AG08395 (cell line): ENCODE data around the gene MDGA2.
"Not testable (repeated sequence)": the region's sequence is repeated elsewhere in the genome, so short reads cannot be mapped to it uniquely, and the experiment has no call there.

ENCODE experiments used
- DNase-seq: peaks from one replicate; pipeline ENCODE4 v3.0.0; 2012; ENCODE audit warnings: mixed read lengths, low spot score

MDGA2 gene

DNA sequence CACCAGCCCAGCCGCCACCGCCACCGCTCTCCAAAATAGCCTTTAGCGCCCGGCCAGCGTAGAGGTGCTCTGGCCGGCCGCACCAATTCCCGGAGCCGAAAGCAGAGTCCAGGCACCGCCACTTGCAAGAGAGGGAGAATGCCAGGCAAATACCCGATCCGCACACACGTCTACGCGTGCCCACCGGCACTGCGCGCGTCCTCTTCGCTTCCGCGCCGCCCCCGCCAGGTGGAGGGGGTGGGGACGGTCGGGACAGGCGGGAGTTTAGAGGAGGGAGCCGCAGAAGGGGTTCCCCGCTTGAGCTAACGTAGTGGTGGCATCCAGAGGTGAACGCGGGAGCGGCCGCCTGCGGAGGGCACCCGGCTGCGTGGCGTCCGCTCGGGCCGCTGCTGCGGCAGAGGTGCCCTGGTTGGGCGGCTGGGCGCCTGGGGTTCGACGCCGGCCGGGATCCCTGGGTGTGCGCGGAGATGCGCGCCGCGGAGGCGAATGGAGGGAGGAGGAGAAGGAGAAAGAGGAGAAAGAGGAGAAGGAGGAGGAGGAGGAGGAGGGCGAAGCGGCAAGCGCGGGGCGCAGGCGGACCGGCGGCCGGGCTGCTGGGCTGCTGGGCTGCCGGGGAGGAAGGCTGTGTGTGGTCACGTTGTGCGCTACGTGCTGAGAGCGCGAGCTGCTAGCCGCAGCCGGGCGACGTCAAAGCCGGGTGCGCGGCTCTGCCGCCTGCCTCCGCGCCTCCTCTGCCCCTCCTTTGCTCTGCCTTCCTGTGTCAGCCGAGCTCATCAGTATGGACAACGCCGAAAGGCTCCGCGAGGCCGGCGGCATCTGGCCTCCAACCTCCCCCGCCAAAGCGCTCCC is at the start of gene MDGA2:
Gene MDGA2 (minus strand): TSS at position 140 of the 849 bp plus-strand sequence.
- DNase-seq = no peak

DNA sequence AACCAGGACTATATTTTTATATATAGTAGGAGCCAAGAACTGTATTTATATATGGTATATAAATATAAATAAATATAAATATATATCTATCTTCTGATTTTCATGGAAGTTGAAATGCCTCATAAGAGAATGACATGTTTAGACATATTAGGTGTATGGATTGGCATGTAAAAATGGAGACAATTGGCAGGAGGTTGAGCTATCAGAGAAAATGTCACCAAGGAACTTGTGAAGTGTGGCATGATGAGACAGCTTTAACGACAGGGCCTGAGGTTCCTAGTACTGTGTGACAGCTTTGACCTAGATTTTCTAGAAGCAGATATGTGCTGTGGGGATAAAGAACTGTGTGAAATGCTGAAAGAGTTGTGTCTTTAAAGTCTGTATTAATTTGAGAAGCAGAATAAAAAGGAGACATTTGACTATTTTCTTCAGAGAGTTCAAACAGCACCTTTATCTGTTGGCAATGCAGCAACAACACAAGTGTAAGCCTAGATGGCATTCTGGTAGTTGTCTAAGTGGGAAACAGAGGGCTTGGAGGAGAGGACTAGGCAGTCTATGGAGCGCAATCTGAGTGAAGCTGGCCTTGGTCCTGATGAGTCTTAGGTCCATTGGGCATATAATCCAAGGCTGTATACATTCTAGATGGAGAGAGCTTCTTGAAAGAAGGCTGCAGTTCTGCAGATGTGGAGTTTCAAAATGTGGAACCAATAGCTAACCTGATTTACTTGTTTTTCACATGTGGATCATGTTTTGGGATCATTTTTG is 47.7 kb upstream of the MDGA2 start:
- no peak for DNase-seq

- no peak for DNase-seq
These were observed 44.9 kb upstream of the MDGA2 start for GRCh38 chr14:47720281-47720680.

GRCh38 chr14:47715330-47715729 is 39.9 kb upstream of the MDGA2 start:
- DNase-seq = no peak

GRCh38 chr14:47710581-47710980 is 35.2 kb upstream of the MDGA2 start:
- DNase-seq = no peak

DNA sequence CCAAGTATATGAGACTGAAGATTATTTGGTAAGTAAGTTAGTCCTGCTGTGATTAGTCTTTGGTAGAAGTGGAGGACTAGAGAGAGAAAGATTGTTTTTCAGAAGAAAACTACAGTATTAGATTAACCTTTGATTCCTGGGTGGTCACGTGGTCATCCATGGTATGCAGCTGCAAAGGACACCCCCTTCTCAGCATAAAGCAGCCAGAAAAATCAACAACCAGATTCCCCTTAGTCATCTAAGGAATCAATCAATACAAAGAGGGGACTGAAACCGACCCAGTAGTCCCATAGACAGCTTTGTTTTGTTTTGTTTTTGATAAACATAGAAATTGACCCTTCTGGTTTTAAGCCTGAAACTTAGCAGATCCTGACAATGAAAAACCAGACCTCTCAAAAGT is 30.3 kb upstream of the MDGA2 start:
- DNase-seq = no peak

DNA sequence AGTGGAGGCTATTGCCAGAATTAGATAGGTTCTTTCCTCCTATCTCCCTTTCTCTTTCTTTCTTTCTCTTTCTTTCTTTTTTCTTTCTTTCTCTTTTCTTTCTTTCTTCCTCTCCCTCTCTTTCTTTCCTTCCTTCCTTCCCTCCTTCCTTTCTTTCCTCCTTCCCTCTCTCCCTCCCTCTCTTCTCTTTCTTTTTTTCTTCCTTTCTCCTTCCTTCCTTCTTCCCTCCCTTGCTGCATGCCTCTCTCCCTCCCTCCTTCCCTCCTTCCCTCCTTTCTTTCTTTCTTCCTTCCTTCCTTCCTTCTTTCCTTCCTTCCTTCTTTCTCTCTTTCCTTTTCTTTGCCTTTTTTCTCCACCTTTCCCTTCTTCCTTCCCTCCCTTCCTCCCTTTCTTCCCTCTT is 16.4 kb upstream of the MDGA2 start:
- no peak for DNase-seq

DNA sequence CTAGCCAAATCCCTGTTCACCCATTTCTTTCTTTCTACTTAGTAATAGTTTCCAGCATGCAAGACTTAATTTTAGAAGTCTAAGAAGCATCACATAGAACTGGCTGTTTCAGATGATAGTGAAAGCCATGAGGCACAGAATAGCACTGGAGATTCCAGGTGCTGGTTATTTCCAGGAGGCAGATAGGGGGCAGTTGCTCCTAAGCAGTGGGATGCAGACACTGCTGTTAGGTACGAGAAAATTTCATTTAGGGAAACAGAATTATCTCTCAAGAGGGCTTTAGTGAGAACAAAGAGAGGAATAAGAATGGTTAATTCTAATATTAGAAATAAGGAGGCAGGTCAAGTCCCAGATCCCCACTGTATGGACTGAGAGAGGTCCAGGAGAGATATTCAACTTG is 3.6 kb upstream of the MDGA2 start:
- DNase-seq = no peak

GRCh38 chr14:47678157-47678556 is 2.8 kb upstream of the MDGA2 start:
- DNase-seq = no peak

DNA sequence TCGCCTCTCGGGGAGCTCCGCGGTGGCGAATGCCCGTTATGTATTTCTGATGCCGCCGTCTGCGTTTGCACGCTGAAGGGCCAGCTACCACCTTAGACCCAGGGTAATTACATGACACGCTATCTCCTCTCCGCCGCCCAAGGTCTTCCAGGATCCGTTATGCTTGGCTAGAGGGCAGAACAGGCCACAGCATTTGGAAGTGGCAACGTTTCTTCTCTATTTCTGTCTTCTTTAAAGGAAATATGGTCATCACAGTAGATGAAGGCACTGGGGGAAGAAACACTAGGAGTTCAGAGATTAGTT is 861 bp upstream of the MDGA2 start:
- DNase-seq = no peak

- DNase-seq = no peak
These were observed 601 bp downstream of the MDGA2 start for GRCh38 chr14:47674543-47675465.

GRCh38 chr14:47674148-47674542 is 1.3 kb downstream of the MDGA2 start:
- DNase-seq = no peak

DNA sequence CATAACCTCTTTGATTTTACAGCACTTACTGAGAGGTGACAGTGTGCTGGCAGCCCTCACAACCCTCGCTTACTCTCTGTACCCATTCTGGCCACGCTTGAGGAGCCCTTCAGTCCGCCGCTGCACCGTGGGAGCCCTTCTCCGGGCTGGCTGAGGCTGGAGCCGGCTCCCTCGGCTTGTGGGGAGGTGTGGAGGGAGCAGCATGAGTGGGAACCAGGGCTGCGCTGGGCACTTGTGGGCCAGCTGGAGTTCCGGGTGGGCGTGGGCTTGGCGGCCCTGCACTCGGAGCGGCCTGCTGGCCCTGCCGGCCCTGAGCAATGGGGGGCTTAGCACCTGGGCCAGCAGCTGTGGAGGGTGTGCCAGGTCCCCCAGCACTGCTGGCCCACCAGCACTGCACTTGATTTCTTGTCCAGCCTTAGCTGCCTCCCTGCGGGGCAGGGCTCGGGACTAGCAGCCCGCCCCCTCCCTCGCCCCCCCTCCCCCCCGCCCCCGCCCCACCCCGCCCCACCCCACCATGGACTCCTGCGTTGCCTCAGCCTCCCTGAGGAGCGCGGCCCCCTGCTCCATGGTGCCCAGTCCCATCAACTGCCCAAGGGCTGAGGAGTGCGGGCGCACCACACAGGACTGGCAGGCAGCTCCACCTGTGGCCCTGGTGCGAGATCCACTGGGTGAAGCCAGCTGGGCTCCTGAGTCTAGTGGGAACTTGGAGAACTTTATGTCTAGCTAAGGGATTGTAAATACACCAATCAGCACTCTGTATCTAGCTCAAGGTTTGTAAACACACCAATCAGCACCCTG is 9.9 kb downstream of the MDGA2 start:
- no peak for DNase-seq

DNA sequence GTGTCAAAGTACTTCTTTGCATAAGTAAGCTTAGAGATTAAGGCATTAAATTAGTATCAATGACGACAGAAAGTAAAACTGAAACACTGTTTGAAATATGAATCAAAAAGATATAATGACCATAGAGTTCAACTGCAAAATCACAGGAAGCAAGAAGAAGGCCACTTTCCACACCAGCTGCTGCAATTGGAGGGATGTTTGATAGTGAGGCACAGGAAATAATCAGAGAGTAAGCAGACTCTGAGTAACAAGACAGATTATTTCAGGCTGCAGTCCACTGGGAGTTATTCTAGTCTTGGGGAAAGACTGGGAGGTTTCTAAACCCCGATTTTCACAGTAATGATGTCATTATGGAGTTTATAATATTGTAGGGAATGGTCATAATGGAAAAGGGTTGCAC is 12.9 kb downstream of the MDGA2 start:
- no peak for DNase-seq

- DNase-seq = no peak
These were observed 15.2 kb downstream of the MDGA2 start for GRCh38 chr14:47660158-47660557.

GRCh38 chr14:47658041-47658440 is 17.4 kb downstream of the MDGA2 start:
- DNase-seq = no peak

DNA sequence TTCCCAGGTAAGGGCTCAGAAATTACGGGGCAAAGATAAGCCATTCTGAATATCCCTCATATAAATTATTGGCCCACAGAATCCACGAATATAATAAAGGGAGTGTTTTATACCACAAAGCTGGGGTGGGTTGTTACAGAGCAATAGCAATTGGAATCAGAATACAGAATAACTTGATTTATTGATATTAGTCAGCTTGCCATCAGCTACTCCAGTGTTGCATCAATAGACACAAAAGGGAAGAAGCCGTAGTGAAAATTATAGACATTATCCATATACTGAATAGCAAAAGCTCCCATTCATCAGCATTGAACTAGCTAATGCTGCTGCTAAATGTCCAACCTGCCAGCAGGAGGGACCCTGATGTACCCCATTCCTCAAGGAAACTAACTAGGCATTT is 18.3 kb downstream of the MDGA2 start:
- no peak for DNase-seq

GRCh38 chr14:47651337-47651736 is 24.1 kb downstream of the MDGA2 start:
- no peak for DNase-seq

DNA sequence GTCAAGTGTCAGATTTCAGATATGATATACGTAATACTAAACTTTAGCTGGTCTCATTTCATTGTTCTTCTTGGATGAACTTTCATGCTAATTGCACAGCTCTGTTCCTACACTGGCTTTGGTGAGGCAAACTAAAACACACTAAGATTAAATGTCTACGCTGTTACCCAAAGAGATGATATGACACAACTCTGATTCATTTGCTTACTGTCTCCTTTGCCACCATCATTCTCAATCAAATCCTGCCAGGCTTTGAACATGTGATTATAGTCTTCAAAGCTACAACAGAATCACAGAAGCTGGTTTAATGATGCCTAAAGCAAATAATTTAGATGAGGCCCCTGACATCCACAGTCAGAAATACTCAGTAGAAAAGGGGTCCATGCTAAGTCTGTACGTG is 37.7 kb downstream of the MDGA2 start:
- DNase-seq = no peak

DNA sequence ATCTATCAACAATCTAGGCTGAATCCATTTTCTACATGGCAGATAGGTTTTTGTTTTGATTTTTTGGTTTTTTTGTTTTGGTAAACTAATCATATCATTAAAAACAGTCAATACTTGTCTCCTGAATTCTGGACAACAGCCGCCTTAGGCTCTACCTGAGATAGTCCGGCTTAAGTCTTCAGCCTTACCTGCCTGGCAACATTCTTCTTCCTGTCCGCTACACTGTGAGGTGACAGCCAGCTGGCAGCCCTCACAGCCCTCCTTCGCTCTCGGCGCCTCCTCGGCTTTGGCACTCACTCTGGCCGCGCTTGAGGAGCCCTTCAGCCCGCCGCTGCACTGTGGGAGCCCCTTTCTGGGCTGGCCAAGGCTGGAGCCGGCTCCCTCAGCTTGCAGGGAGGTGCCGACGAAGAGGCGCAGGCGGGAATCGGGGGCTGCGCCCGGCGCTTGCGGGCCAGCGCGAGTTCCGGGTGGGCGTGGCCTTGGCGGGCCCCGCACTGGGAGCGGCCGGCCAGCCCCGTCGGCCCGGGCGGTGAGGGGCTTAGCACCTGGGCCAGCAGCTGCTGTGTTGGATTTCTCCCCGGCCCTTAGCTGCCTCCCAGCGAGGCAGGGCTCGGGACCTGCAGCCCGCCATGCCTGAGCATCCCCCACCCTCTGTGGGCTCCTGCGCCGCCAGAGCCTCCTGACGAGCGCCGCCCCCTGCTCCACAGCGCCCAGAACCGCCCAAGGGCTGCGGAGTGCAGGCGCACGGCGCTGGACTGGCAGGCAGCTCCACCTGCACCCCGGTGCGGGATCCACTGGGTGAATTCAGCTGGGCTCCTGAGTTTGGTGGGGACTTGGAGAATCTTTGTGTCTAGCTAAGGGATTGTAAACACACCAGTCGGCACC is 49.0 kb downstream of the MDGA2 start:
- DNase-seq = no peak

DNA sequence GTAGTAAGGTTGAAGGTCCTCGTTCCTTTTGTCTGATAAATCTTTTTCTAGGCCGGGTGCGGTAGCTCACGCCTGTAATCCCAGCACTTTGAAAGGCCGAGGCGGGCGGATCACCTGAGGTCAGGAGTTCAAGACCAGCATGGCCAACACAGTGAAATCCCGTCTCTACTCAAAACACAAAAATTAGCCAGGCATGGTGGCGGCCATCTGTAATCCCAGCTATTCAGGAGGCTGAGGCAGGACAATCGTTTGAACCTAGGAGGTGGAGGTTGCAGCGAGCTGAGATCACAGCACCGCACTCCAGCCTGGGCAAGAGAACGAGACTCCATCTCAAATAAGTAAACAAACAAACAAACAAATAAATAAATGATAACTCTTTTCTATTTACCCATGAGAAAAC is 51.3 kb downstream of the MDGA2 start:
- DNase-seq = not testable (repeated sequence)
